Stimulated activated CD8-positive, alpha-beta memory T cell treated with anti-CD3 and anti-CD28 coated beads, Interleukin-15, amount 100 ng/mL, for 24 hours (primary cell): ENCODE results near the gene GPD1L.
"Not testable (repeated sequence)": the region's sequence is repeated elsewhere in the genome, so short reads cannot be mapped to it uniquely, and the experiment has no call there.

Source experiments
- DNase-seq: peaks from one replicate; pipeline ENCODE4 v3.0.0-alpha.2; 2020; ENCODE audit warnings: low read depth

Gene GPD1L

DNA sequence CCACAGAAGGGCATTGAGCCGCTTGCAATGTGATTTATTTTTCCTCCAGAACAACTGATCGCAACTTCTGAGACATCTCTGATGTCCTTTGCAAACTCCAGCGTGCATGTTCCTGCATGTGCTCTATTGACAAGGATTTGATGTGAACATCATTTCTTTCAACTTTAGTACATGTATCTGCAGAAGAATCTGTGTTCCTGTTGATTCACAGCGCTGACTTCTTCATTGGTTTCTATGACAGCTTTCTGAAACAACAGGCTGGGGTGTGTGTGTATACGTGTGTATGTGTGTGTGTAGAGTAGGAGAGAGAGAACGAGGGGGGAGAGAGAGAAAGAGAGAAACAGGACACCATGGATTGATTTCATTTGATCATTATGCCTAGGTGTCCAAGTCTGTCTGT is 75.4 kb downstream of the GPD1L start:
- DNase-seq, result no peak

DNA sequence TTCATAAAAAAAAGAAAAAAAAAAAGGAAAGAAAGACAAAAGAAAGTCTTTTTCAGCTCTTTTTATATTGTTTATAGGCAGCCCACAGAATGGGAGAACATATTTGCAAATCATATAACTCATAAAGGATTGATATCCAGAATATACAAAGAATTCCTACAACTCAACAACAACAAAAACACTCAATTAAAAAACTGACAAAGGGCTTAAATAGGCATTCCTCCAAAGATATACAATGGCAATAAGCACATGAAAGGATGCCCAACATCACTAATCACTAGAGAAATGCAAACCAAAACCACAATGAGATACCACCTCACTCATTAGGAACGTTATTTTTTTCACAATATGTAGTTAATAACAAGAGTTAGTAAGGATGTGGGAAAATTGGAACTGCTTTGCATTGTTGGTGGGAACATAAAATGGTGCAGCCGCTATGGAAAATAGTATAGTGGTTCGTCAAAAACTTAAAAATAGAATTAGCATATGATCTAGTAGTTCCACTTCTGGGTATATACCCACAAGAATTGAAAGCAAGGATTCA is 77.8 kb downstream of the GPD1L start:
- DNase-seq, result no peak

DNA sequence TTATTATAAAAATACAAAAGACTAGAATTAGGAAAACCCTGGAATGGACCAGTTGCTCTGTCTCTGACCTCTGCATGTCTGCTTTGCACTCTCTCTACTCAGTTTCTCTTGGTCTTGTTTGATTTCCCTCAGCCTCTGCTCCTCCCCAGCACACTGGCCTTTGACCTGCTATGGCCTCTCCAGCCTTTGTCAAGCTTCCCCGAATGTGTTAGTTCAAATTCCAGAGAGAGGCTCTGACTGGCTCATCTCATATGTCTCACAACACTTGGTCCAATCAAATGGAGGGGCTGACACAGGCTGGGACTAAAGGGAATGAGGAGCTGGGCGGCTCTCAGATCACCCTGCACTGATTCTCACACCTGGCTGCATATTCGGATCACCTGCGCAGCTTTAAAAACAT is 79.7 kb downstream of the GPD1L start:
- no peak for DNase-seq

DNA sequence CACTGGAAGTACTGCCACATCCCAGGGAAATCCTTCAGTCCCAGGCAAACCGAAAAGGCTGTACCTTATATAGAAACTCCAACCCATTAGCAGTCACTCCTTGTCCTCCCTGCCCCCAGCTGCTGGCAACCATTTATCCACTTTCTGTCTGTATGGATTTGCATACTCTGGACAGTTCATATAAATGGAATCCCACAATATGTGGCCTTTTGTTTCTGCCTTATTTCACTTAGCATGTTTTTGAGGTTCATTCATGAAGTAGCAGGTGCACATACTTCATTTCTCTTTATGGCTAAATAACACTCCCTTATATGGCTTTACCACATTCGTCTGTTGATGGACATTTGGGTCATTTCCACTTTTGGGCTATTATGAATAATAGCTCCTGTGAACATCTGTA is 80.5 kb downstream of the GPD1L start:
- no peak for DNase-seq

DNA sequence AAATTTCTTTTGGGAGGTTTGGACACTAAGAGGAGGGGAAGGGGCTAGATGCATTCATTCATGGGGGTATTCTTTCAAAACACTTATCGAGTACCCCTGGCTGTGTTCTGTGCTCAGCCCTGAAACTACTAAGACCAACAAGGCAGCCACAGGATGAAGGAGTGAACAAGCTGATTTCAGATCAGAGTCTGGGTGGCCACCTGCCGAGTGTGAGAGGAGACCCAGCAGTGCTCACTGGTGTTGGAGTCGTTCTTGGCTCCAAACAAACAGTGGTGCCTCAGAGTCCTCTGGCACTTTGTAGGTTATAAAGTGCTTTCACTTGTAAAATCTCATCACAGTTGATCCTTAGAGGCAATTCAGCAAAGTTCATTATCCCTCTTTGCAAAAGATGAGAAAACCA is 83.3 kb downstream of the GPD1L start:
- no peak for DNase-seq

DNA sequence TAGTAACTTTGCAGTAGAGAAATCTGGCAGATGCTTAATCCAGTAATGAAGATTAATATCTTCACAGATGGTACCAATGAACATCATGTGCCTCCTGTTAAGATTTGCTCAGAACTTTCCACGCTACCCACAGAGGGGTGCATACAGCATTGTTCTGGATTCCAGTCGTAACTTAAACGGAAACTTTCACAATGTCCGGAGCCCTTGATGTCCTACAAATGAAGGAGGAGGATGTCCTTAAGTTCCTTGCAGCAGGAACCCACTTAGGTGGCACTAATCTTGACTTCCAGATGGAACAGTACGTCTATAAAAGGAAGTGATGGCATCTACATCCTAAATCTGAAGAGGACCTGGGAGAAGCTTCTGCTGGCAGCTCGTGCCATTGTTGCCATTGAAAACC is 84.1 kb downstream of the GPD1L start:
- DNase-seq, result not testable (repeated sequence)

DNA sequence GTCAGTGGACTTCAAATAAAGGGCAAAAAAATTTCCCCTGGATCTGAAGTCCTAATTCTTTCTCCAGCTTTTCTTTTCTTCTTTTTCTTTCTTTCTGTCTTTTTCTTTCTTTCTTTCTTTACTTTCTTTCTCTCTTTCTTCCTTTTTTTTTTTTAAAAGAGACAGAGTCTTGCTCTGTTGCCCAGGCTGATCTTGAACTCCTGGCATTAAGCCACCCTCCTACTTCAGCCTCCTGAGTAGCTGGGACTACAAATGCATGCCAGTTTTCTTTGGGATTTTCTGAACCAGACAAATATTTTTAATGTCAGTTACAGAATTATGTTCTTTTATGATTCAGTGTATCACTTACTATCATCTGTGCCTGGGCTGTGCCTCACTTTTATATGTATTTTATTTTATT is 86.7 kb downstream of the GPD1L start:
- no peak for DNase-seq

DNA sequence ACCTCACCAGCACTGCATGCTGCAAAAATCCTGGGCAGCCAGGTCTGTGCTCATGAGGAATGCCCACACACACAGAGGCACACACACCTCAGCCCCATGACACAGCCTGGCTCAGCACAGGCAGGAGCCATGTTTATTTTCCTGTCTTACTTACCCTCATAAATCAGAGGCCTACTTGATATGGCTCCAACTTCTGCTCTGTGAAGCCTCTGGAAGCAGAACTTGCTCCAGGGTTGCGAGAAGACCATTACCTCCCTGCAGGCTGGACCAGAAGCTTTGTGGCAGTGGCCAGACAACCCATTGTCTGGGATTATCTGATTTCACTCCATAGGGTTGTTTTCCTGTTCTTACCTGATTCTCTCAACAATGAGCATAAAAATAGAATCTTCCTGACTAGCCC is 88.2 kb downstream of the GPD1L start:
- DNase-seq, result no peak

DNA sequence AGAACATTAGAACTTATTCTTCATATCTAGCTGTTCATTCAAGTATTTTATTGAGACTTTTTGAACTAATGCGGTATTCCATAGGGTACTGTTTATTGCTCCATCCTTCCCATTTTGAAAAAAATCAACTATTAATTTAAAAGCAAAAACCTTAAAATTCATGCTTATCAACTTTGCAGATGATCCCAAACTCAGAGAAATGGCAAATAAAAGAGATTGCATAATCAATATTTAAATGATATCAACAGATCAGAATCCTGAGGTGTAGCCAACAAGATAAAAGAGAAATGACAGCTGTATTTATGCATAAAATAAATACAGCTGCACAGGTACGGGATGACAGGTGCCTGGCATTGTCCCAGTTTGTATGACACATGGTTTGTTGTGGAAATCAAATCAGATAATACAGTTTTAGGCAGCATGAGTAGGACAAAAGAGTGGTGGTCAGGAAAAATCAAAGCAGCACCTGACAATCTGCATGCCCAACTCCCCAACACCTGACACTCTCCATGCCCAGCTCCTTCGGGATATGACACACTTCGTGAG is 89.6 kb downstream of the GPD1L start:
- no peak for DNase-seq

DNA sequence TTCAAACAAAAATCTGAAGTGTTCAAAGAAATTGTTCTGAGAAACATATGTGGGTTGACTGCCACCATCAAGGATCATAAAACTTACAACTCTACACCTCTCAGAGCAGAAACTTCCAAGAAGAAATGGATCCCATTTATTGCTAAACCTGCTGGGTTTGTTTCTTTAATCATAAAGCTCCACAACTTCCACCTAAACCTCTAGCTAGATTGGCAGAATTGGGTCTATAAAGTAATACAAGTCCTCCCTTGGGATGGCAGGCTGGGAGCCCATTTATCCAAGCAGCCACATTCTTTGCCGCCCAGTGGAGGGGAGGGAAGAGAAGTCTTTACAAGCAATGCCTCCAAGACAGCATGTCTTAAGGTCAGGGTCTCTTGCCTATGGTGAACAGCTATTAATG is 91.6 kb downstream of the GPD1L start:
- no peak for DNase-seq

DNA sequence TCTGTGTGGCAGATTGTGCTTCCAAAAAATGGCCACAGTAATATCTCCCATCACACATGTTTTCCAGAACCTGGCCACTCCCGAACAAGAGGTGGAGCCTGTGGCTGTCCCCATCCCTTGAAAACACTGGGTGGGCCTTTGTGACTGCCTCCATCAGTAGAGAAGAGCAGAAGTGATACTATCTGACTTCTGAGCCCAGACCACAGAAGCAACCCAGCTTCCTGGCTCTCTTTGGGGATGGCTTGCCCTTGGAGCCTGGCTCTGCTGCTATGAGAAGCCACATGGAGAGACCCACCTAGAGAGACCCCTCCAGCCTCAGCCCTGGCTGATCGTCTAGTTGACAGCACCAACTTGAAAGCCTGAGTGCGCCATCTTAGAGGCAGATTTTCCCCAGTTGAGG is 92.3 kb downstream of the GPD1L start:
- no peak for DNase-seq

DNA sequence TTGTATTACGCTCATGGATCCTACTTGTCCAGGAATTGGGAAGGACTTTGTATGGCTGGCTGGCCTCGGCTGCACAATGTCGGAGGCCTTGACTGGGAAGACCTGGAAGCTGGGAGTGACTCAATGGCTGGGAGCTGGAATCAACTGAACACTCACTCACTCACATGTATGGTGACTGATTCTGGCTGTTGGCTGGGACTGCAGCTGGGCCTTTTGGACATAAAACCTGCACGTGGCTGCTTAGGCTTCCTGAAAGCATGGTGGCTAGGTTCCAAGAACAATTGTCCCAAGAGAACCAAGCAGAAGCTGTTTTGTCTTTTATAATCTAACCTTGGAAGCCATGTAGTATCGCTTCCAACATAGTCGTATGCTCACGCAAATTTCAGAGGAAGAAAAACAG is 94.1 kb downstream of the GPD1L start:
- no peak for DNase-seq

DNA sequence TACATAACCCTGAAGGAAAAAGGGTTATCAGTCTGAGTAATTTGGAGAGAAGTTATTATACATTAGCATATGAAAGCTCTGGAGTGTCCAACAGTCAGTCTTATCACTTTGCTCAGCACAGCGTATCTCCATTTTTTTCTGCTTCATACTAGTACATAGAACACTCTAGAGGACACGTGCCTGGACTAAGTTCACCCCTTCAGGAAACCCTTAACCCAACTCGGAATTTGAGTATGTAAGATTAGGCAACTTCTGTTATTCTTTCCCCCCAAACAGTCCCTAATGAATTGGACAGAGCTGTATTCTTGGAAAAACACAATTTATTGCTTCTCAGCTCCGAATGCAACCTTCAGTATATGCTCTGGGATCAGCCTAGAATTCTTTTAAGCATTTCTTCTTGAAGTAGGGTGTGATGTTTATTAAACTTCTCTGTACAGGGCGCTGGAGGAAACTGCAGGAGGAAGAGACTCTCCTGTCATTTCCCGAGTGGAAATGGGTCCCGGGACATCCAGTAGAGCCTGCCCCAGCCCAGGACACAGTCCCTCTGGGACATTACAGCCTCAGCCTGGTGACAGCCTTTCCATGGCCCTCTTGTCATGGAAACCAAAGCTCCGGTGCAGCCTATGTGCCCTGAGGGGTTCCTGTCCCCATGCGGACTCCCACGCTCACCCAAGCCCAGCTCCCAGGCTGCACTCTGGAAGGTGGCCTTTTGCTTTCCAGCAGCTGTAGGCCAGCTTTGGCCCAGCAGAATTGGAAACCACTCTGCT is 94.8 kb downstream of the GPD1L start:
- no peak for DNase-seq

DNA sequence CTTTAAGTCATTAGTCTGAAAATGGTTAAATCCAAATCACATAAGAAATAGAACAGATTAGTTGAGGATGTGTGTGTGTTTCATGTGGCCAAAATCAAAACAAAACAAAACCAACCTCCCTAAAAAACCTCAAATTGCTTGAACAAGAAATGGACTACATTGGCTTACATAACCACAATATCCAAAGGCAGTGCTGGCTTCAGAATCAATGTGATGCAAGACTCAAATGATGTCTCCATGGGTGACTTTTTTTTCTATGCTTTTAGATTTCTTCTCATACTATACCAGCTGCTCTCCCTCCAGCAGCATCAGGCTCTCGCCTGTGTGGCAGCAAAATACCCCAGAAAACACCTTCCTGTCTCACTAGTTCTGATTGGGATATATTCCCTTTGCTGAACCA is 96.1 kb downstream of the GPD1L start:
- DNase-seq, result no peak

DNA sequence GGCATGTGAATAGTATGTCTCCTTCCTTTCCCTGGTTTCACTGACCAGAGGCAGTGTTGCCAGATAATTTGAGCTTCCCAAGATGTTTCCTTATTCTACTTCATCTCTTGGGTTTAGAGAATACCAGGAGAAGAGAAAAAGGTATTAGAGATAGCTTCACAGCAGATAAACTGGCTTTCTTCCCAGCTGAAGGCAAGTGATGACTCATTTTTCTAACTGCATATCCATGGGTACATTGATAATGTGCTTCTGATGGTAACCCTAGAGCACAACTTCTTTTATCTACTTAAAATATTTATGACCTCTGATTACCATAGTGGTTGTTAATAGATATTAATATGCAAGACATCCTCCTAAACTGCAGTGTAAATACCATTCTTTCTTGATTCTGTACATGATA is 97.4 kb downstream of the GPD1L start:
- no peak for DNase-seq

DNA sequence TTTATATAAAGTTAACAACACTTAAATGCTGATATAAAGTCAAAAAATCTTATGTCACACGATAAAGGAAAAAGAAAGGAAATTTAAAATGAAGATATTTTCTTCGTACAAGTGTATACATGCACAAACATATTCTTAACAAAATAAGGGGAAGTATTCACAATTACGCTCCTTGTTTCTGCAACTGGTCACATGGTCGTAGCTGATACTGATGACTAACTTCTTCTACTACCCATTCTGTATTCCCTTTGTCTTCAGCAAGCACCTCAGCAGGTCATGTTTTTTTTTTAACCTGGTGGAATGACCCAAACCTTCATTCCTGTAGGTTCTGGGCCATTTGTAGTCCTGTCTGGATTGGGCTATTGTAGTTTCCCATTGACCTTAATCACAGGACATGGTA is 102.0 kb downstream of the GPD1L start:
- DNase-seq, result no peak

DNA sequence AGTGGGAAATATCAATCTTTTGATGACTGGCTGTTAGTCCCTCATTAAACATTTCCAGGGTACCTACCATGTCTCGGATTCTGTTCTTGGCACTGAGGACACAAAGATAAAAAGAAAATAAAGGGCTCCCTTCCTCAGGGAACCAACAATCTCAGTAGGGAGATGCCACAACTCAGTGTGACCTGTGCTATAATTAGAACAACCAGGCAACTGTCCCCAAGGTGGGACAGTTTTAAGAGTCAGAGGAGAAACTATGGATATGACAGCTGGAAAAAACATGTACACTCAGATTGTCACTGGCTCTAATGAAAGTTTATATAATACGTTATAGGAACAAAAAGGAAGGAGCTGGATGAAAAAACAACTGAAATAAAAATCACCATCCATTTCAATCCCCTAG is 108.8 kb downstream of the GPD1L start:
- DNase-seq, result no peak

DNA sequence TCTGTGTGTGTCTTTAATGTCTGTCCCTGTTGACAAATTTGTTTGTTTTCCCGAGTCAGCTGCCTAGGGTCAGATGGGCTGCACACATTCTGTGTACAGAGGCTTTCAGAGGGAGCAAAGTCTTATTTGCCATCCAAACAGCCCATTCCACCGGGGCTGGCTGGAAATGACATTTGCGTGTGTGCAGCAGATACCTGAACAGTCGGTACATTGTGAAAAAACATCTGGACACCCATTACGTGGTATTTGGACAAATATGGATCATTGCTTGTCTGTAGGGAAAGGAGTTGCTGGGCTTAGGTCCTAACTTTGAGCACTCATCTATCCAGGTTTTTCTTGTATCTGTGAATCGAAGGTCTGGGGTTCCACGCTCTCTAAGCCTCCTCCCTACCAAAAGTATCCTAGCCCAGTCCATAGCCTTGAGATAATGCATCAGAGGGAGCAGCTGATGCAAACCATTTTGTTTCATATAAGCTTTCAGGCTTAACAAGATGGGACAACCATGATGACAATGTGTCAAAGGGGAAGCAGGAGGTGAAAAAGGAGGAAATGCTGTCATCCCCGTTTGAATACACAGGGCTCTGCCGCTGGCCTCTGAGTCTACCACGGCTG is 109.9 kb downstream of the GPD1L start:
- DNase-seq, result no peak

DNA sequence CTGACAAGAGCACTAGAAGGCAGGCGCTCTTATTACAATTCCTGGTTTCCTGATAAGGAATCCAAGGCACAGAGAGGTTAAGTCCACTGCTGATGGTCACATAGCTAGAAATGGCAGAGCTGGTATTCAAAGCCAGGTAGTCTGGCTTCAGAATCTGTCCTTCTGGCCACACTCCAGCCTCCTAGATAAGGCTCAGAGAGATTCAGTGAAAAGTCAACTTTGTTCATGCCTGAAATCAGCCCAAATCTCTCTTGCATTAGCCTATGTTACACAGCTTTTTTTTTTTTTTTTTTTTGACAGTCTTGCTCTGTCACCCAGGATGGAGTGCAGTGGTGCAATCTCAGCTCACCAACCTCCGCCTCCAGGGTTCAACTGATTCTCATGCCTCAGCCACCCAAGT is 110.9 kb downstream of the GPD1L start:
- no peak for DNase-seq
